Duodenal mucosa (tissue), 2 donors: ENCODE measurements around the gene CAMSAP2.
"Not testable (repeated sequence)": the region's sequence is repeated elsewhere in the genome, so short reads cannot be mapped to it uniquely, and the experiment has no call there.

Source experiments
- H3K27ac ChIP-seq: one replicate; pipeline ENCODE4 v1.7.0; 2013; ENCODE audit warnings: low read depth, low read length
- H3K27me3 ChIP-seq, 2 donors: one replicate each; pipeline ENCODE4 v1.7.0; 2013; ENCODE audit warnings: low read length in 2 of 2, control low read depth in 1 of 2; ENCODE audit not compliant: insufficient read depth in 2 of 2, control insufficient read depth in 1 of 2
- H3K36me3 ChIP-seq, 2 donors: one replicate each; pipeline ENCODE4 v1.7.0; 2013; ENCODE audit warnings: low read length in 2 of 2, control low read depth in 1 of 2; ENCODE audit not compliant: insufficient read depth in 2 of 2, control insufficient read depth in 1 of 2
- H3K4me1 ChIP-seq, 2 donors: one replicate each; pipeline ENCODE4 v1.7.0; 2013; ENCODE audit warnings: low read length in 2 of 2, control low read depth in 1 of 2; ENCODE audit not compliant: insufficient read depth in 2 of 2, control insufficient read depth in 1 of 2
- H3K4me3 ChIP-seq, 2 donors: one replicate each; pipeline ENCODE4 v1.7.0; 2013; ENCODE audit warnings: low read length in 2 of 2, low read depth in 1 of 2
- H3K9ac ChIP-seq, 2 donors: one replicate each; pipeline ENCODE4 v1.7.0; 2013; ENCODE audit warnings: low read length in 2 of 2, low read depth in 1 of 2
- H3K9me3 ChIP-seq, 2 donors: one replicate each; pipeline ENCODE4 v1.7.0; 2013; ENCODE audit warnings: low read length in 2 of 2, control low read depth in 1 of 2; ENCODE audit not compliant: control insufficient read depth in 1 of 2

Gene CAMSAP2

GRCh38 chr1:200738949-200739651, 407 bp downstream of the CAMSAP2 start:
- H3K27me3 ChIP-seq = no peaks in the 10 kb centered on the region
- peak overlapping the region; percentile 76 to 82 for H3K4me3 ChIP-seq
- peaks cover 21 to 26% of the 10 kb centered on the region in 2 donors for H3K4me1 ChIP-seq
- no peaks in the 10 kb centered on the region for H3K9me3 ChIP-seq
- peak overlapping the region; percentile 85 to 87 for H3K9ac ChIP-seq
- peak overlapping the region; percentile 95 for H3K27ac ChIP-seq
- no peaks in the 10 kb centered on the region for H3K36me3 ChIP-seq

GRCh38 chr1:200739702-200740570, 1.2 kb downstream of the CAMSAP2 start:
- Histone ChIP-seq H3K27ac (peak overlapping the region; percentile 95), H3K27me3 (no peaks in the 10 kb centered on the region), H3K4me3 (peak overlapping the region; percentile 76 to 94), H3K36me3 (no peaks in the 10 kb centered on the region), H3K9me3 (no peaks in the 10 kb centered on the region), H3K9ac (peak overlapping the region; percentile 75 to 85), H3K4me1 (peaks cover 21 to 26% of the 10 kb centered on the region in 2 donors)

GRCh38 chr1:200740571-200741208, 2.0 kb downstream of the CAMSAP2 start:
- H3K9ac ChIP-seq = peak overlapping the region; percentile 75 to 85
- H3K27ac ChIP-seq = no peak overlapping the region
- no peaks in the 10 kb centered on the region for H3K9me3 ChIP-seq
- peak overlapping the region; percentile 76 to 94 for H3K4me3 ChIP-seq
- H3K27me3 ChIP-seq = no peaks in the 10 kb centered on the region
- H3K4me1 ChIP-seq = peaks cover 21 to 26% of the 10 kb centered on the region in 2 donors
- H3K36me3 ChIP-seq = no peaks in the 10 kb centered on the region

GRCh38 chr1:200741551-200742207, 3.0 kb downstream of the CAMSAP2 start:
- Histone ChIP-seq H3K9me3 (no peaks in the 10 kb centered on the region), H3K9ac (peak overlapping the region; percentile 6 to 16), H3K27me3 (no peaks in the 10 kb centered on the region), H3K4me1 (peaks cover 21 to 26% of the 10 kb centered on the region in 2 donors), H3K4me3 (peak overlapping the region; percentile 32 to 76), H3K27ac (no peak overlapping the region), H3K36me3 (no peaks in the 10 kb centered on the region)

- no peaks in the 10 kb centered on the region for H3K27me3 ChIP-seq
- no peaks in the 10 kb centered on the region for H3K9me3 ChIP-seq
- no peak overlapping the region for H3K4me3 ChIP-seq
- no peaks in the 10 kb centered on the region for H3K36me3 ChIP-seq
- H3K4me1 ChIP-seq = peaks cover 20 to 21% of the 10 kb centered on the region in 2 donors
- H3K27ac ChIP-seq = no peak overlapping the region
- no peak overlapping the region for H3K9ac ChIP-seq
These were observed 5.5 kb downstream of the CAMSAP2 start for GRCh38 chr1:200744143-200744542.

GRCh38 chr1:200749090-200749489, 10.4 kb downstream of the CAMSAP2 start:
- Histone ChIP-seq H3K27me3 (no peaks in the 10 kb centered on the region), H3K36me3 (no peaks in the 10 kb centered on the region), H3K9ac (no peak overlapping the region), H3K4me3 (no peak overlapping the region), H3K27ac (no peak overlapping the region), H3K4me1 (no peaks in the 10 kb centered on the region), H3K9me3 (no peaks in the 10 kb centered on the region)

- not testable (repeated sequence) for H3K4me1 ChIP-seq, H3K27ac ChIP-seq, H3K4me3 ChIP-seq, H3K9me3 ChIP-seq, H3K27me3 ChIP-seq, H3K9ac ChIP-seq, H3K36me3 ChIP-seq
These were observed 12.1 kb downstream of the CAMSAP2 start for GRCh38 chr1:200750749-200751148.

- no peaks in the 10 kb centered on the region for H3K9me3 ChIP-seq
- no peaks in the 10 kb centered on the region for H3K36me3 ChIP-seq
- no peak overlapping the region for H3K9ac ChIP-seq
- H3K27ac ChIP-seq = no peak overlapping the region
- no peaks in the 10 kb centered on the region for H3K4me1 ChIP-seq
- no peak overlapping the region for H3K4me3 ChIP-seq
- H3K27me3 ChIP-seq = no peaks in the 10 kb centered on the region
These were observed 13.0 kb downstream of the CAMSAP2 start for GRCh38 chr1:200751717-200752116.

GRCh38 chr1:200753650-200754198, 15.0 kb downstream of the CAMSAP2 start:
- no peaks in the 10 kb centered on the region for H3K36me3 ChIP-seq
- no peak overlapping the region for H3K4me3 ChIP-seq
- no peak overlapping the region for H3K9ac ChIP-seq
- no peaks in the 10 kb centered on the region for H3K9me3 ChIP-seq
- H3K27me3 ChIP-seq = no peaks in the 10 kb centered on the region
- H3K27ac ChIP-seq = no peak overlapping the region
- peaks cover 0 to 7% of the 10 kb centered on the region in 2 donors for H3K4me1 ChIP-seq
